Gastroesophageal sphincter (tissue), 4 donors: ENCODE data around the gene PPP4R4. TPM values are rescaled to one million over a fixed set of nuclear protein-coding genes. Genes with fewer than 3 reads are reported as not detected.

Experiments used
- ATAC-seq: fragments of 150-250 bp; one replicate; pipeline ENCODE4 v1.9.1; 2016; ENCODE audit warnings: mild to moderate bottlenecking, moderate library complexity
- H3K27ac ChIP-seq, 4 donors: fragments of 200-600 bp; sonication (generic) in 3 of 4; 1 replicate in 3 of 4; 2 replicates in 1 of 4; pipeline ENCODE4 v1.5.1; 2016 to 2019
- H3K27me3 ChIP-seq: fragments of 200-600 bp; sonication (generic); one replicate; pipeline ENCODE4 v1.5.1; 2019
- H3K36me3 ChIP-seq, 2 donors: fragments of 200-600 bp; sonication (generic); one replicate each; pipeline ENCODE4 v1.5.1; 2019; ENCODE audit warnings: control low read depth in 1 of 2
- H3K4me1 ChIP-seq, 3 donors: fragments of 200-600 bp; sonication (generic); 1 replicate in 2 of 3; 2 replicates in 1 of 3; pipeline ENCODE4 v1.5.1; 2016 to 2019; ENCODE audit warnings: control low read depth in 2 of 3
- H3K4me3 ChIP-seq, 2 donors: fragments of 200-600 bp; sonication (generic); one replicate each; pipeline ENCODE4 v1.5.1; 2019; ENCODE audit warnings: mild to moderate bottlenecking in 1 of 2, moderate library complexity in 1 of 2
- H3K9me3 ChIP-seq, 3 donors: fragments of 200-600 bp; sonication (generic); one replicate each; pipeline ENCODE4 v1.5.1; 2017 to 2019; ENCODE audit warnings: control low read depth in 2 of 3
- EP300 ChIP-seq: sonication (generic); formaldehyde crosslinking; IDR thresholded peaks from one replicate; pipeline ENCODE4 v1.6.1; 2017; ENCODE audit warnings: antibody characterized with exemption, mild to moderate bottlenecking
- POLR2A ChIP-seq, 2 donors: fragments of 450-650 bp; IDR thresholded peaks; one replicate each; pipeline ENCODE4 v1.6.1; 2017; ENCODE audit warnings: antibody characterized with exemption in 2 of 2, mild to moderate bottlenecking in 2 of 2, moderate library complexity in 1 of 2
- POLR2AphosphoS5 ChIP-seq: sonication (generic); formaldehyde crosslinking; IDR thresholded peaks from one replicate; pipeline ENCODE4 v1.6.1; 2017; ENCODE audit warnings: antibody characterized with exemption
- WGBS, 2 donors: methylation state at CpG; one replicate each; pipeline ENCODE4 v1.1.5; 2018; ENCODE audit warnings: low coverage in 1 of 2; 5-methylcytosine and 5-hydroxymethylcytosine counted together
- total RNA-seq, 4 donors: library from RNA; depleted of rRNA; stranded (reverse); fragments of >200 nt; gene quantifications; one replicate each; pipeline ENCODE4 v1.1.0, GENCODE V29; 2016
- TF ChIP-seq, protein P1 (sequence below), 4 experiments: fragments of 200-600 bp in 2 of 4; fragments of 450-650 bp in 2 of 4; sonication (generic) in 1 of 4; IDR thresholded peaks; one replicate each; pipeline ENCODE4 v1.5.1; 2017 to 2019; ENCODE audit warnings: antibody characterized with exemption in 4 of 4, mild to moderate bottlenecking in 2 of 4, moderate library complexity in 2 of 4

The PPP4R4 gene
- total RNA-seq, 4 donors from 2014 or later, result 0.12 to 6.5 (median 1.4) TPM

DNA sequence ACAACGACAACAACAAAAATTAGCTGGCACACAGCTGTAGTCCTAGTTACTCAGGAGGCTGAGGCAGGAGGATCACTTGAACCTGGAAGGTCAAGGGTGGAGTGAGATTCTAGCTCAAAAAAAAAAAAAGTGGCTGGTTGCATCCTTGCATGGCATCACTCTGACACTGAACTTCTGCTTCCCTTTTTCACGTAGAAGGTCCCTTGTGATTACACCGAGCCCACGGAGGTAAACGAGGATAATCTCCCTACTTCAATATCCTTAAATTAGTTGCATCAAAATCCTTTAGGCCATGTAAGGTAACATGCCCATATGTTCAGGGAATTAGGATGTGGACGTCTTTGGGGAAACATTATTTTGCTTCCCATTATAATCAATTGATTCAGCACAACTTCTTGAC, 4.0 kb upstream of the PPP4R4 start:
- Histone ChIP-seq H3K27ac (no peak overlapping the region), H3K36me3 (no peaks in the 10 kb centered on the region), H3K27me3 (peaks cover 52% of the 10 kb centered on the region), H3K4me3 (no peak overlapping the region), H3K9me3 (no peaks in the 10 kb centered on the region), H3K4me1 (peaks cover 2 to 22% (median 12%) of the 10 kb centered on the region in 3 donors)
- no peak for TF ChIP-seq POLR2A (IDR thresholded peaks at IDR 0.05)
- TF ChIP-seq POLR2AphosphoS5, result no peak
- TF ChIP-seq EP300, result no peak
- TF ChIP-seq, protein P1, sequence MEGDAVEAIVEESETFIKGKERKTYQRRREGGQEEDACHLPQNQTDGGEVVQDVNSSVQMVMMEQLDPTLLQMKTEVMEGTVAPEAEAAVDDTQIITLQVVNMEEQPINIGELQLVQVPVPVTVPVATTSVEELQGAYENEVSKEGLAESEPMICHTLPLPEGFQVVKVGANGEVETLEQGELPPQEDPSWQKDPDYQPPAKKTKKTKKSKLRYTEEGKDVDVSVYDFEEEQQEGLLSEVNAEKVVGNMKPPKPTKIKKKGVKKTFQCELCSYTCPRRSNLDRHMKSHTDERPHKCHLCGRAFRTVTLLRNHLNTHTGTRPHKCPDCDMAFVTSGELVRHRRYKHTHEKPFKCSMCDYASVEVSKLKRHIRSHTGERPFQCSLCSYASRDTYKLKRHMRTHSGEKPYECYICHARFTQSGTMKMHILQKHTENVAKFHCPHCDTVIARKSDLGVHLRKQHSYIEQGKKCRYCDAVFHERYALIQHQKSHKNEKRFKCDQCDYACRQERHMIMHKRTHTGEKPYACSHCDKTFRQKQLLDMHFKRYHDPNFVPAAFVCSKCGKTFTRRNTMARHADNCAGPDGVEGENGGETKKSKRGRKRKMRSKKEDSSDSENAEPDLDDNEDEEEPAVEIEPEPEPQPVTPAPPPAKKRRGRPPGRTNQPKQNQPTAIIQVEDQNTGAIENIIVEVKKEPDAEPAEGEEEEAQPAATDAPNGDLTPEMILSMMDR (IDR thresholded peaks at IDR 0.05), result no peak
- 71 to 78% methylated on average over 6 of the region's 6 CpGs for WGBS, 2 donors
- ATAC-seq, result no peak

DNA sequence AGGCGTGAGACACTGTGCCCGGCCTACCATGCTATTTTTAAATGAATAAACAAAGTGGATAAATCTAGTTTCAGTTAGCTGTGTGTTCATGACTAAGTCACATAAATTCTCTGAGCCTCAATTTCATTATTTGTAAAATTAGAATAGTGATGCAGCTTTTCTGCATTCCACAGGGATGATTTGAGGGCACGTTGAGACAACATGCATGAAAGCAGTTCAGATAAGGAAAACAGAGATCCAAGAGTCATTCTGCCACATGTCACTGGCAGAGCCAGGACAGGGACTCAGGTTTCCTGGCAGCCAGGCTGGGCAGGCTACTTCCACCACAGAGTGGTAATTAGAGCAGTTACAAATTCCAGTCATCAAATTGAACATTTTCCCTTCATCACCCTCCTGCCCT, 2.9 kb upstream of the PPP4R4 start:
- Histone ChIP-seq H3K27me3 (peaks cover 52% of the 10 kb centered on the region), H3K36me3 (no peaks in the 10 kb centered on the region), H3K9me3 (no peaks in the 10 kb centered on the region), H3K4me1 (peaks cover 2 to 28% (median 13%) of the 10 kb centered on the region in 3 donors), H3K4me3 (no peak overlapping the region), H3K27ac (no peak overlapping the region)
- TF ChIP-seq POLR2AphosphoS5 (no peak), EP300 (no peak), POLR2A (IDR thresholded peaks at IDR 0.05) (no peak)
- TF ChIP-seq, protein P1 (IDR thresholded peaks at IDR 0.05), result no peak
- WGBS, 2 donors, result 18 to 29% methylated on average over 2 of the region's 3 CpGs
- ATAC-seq, result no peak

DNA sequence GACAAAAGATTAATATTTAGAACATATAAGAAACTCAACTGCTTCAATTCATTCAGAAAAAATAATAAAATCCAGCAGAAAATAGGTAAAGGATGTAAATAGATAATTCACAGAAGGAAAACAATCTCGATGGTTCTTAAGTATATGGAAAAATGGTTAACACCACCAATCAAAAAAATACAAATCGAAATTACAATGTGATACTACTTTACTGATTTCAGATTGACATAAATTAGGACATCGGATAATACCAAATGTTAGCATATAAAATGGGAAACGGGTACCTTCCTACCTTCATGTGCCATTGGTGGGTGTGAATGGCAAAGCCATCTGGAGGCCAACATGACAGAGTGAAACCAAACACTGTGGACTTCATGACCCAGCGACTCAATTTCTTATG, 1.6 kb upstream of the PPP4R4 start:
- Histone ChIP-seq H3K4me1 (peaks cover 2 to 28% (median 13%) of the 10 kb centered on the region in 3 donors), H3K27me3 (peaks cover 64% of the 10 kb centered on the region), H3K9me3 (no peaks in the 10 kb centered on the region), H3K4me3 (no peak overlapping the region), H3K27ac (no peak overlapping the region), H3K36me3 (no peaks in the 10 kb centered on the region)
- WGBS, 2 donors, result 83 to 84% methylated on average over 5 of the region's 5 CpGs
- ATAC-seq, result no peak
- TF ChIP-seq EP300 (no peak), POLR2A (IDR thresholded peaks at IDR 0.05) (no peak)

DNA sequence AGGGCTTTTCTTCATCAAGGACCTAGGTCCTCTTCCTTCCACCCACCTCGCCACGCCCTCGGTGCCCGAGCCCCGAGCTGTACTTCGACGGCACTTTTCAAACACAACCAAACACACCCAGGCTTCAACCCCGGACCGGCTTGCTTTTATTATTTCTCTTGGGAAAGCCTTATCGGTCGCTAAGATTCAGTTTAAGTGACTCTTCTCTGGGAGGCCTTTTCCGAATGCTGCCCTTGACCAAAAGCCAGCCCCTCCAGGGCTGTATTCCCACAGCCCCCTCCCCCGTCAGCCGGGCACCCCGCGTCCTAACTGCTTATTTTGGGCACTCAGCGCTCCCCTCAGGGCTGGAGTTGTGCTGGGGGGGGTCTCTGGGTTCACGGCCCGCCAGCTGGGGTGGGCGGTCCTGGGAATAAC, 644 bp upstream of the PPP4R4 start:
- WGBS, 2 donors, result 1 to 3% methylated on average over 9 to 10 of the region's 20 CpGs

DNA sequence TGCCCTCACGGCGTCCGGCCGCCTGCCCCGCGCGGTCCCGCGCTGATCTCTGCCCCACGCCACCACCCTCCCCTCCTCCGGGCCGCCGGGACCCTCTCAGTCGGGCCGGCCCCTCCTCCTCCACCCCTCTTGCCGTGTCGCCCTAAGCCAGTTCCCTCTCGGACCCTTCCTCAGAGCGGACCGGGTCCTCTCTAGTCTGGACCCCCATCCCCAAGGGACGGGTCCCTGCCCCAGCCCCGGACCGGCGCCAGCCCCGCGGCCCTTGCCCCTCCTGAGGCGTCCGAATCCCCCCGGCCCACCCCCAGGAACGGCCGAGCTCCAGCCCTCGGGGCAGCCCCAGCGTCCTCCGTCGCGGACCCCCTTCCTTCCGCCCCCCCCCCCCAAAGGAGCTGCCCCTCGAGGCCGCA, 485 bp downstream of the PPP4R4 start:
- no peaks in the 10 kb centered on the region for H3K36me3 ChIP-seq
- H3K9me3 ChIP-seq, result no peaks in the 10 kb centered on the region
- H3K4me1 ChIP-seq, result peaks cover 2 to 28% (median 13%) of the 10 kb centered on the region in 3 donors
- peak overlapping the region; percentile 32 to 66 for H3K4me3 ChIP-seq
- ATAC-seq, result no peak
- 0% methylated on average over 6 of the region's 39 CpGs; no CpG with 5 or more reads in 1 of the 2 donors for WGBS, 2 donors
- peaks cover 83% of the 10 kb centered on the region for H3K27me3 ChIP-seq
- peak overlapping the region in 1 of 4 donors; percentile 64 for H3K27ac ChIP-seq
- TF ChIP-seq, protein P1 (IDR thresholded peaks at IDR 0.05), result no peak
- no peak for TF ChIP-seq POLR2A (IDR thresholded peaks at IDR 0.05)
- no peak for TF ChIP-seq EP300
- TF ChIP-seq POLR2AphosphoS5, result no peak

More for the DNA sequence above, 644 bp upstream of the PPP4R4 start:
- Histone ChIP-seq H3K27me3 (peaks cover 72% of the 10 kb centered on the region), H3K27ac (peak overlapping the region in 3 of 4 donors; percentile 22 to 64 (median 28)), H3K9me3 (no peaks in the 10 kb centered on the region), H3K36me3 (no peaks in the 10 kb centered on the region), H3K4me1 (peaks cover 2 to 28% (median 13%) of the 10 kb centered on the region in 3 donors), H3K4me3 (peak overlapping the region; percentile 32 to 66)
- TF ChIP-seq, protein P1 (IDR thresholded peaks at IDR 0.05), result no peak
- no peak for TF ChIP-seq EP300
- no peak for TF ChIP-seq POLR2A (IDR thresholded peaks at IDR 0.05)
- no peak for TF ChIP-seq POLR2AphosphoS5
- no peak for ATAC-seq
